Measurements from ENCODE around the gene TMEM30B. TPM values are rescaled to one million over a fixed set of nuclear protein-coding genes. Genes with fewer than 3 reads are reported as not detected.
"Not testable (repeated sequence)": the region's sequence is repeated elsewhere in the genome, so short reads cannot be mapped to it uniquely, and the experiment has no call there.

The TMEM30B gene
- total and polyA plus RNA-seq, 2 experiments from 2014 or later: 0.32 to 0.45 TPM

DNA sequence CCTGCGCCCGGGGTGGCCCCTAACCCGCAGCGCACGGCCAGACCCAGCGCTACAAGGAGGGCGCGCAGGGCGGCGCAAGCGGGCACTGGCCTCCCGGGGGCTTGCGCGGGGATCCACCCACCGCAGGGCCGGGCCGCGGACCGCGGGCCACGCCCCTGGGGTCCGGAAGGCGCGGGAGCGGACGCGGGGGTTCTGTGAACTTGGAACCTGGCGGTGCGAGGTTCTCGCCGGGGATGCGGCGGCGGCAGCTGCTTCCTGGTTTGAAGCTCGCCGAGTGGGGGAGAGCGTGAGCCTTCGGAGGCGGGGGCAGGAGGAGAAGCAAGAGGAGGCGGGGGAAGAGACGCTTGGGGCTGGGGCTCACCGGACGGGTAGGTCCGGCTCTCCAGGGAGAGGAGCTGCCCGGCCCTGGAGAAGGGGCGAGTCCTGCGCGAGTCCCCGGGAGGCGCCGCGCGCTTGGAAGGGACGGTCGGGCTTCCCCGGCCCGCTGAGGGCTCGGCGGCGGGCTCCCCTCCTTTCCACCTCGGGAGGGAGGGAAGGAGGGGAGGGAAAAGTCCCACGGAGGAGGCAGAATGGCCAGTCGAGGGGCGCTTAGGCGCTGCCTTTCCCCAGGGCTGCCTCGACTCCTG lies 40.4 kb upstream of the TMEM30B start, which contains the start of gene PRKCH:
Gene PRKCH (plus strand): TSS at position 195 of the 626 bp plus-strand sequence. CDS start 523 bp downstream, outside the sequence.
- DNase-seq (ENCODE audit: low read depth in 1 of 2, low spot score in 1 of 2): peak; percentile 65 to 80
- no peaks in the 10 kb centered on the region for H3K9me3 ChIP-seq (ENCODE audit: low read depth)
- H3K36me3 ChIP-seq: no peaks in the 10 kb centered on the region
- peak within 1 kb of the TSS; percentile 79 for H3K4me3 ChIP-seq
- H3K27me3 ChIP-seq: no peaks in the 10 kb centered on the region
- H3K4me1 ChIP-seq (ENCODE audit: low read depth): peaks cover 15% of the 10 kb centered on the region
- H3K27ac ChIP-seq: no peak within 1 kb of the TSS
- TF ChIP-seq, protein P1, sequence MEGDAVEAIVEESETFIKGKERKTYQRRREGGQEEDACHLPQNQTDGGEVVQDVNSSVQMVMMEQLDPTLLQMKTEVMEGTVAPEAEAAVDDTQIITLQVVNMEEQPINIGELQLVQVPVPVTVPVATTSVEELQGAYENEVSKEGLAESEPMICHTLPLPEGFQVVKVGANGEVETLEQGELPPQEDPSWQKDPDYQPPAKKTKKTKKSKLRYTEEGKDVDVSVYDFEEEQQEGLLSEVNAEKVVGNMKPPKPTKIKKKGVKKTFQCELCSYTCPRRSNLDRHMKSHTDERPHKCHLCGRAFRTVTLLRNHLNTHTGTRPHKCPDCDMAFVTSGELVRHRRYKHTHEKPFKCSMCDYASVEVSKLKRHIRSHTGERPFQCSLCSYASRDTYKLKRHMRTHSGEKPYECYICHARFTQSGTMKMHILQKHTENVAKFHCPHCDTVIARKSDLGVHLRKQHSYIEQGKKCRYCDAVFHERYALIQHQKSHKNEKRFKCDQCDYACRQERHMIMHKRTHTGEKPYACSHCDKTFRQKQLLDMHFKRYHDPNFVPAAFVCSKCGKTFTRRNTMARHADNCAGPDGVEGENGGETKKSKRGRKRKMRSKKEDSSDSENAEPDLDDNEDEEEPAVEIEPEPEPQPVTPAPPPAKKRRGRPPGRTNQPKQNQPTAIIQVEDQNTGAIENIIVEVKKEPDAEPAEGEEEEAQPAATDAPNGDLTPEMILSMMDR (IDR thresholded peaks at IDR 0.05; ENCODE audit: low read depth, low read length): peak; percentile 12

DNA sequence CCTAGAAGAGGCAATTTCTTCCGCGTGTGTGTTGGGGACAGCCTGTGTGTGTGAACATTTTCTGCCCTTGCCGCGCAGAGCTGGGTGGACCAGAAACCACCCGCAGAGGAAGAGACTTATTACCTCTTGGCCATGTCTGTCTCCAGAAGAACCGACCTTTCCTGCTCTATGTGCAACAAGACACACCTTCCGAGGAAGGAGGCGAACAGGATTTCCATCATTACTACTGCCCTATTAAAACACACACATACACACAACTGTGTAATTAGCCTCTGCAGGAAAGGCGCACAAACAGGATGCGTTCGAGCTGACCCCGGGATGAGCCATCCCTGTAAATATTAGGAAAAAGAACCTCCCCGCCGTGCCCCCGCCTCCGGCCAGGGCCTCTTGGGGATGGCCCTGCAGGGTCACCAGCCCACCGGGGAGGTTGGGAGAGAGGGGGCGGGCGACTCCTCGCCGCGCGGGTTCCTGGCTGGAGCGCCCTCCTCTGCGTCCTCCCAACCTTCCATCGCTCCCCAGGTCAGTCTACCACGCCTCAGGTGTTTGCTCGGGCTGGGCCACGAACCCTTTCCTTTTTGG lies 39.8 kb upstream of the TMEM30B start:
- no peaks in the 10 kb centered on the region for H3K36me3 ChIP-seq
- DNase-seq (ENCODE audit: low read depth in 1 of 2, low spot score in 1 of 2): no peak
- H3K9me3 ChIP-seq (ENCODE audit: low read depth): no peaks in the 10 kb centered on the region
- H3K27ac ChIP-seq: no peak overlapping the region
- H3K27me3 ChIP-seq: no peaks in the 10 kb centered on the region
- peak overlapping the region; percentile 79 for H3K4me3 ChIP-seq
- peaks cover 15% of the 10 kb centered on the region for H3K4me1 ChIP-seq (ENCODE audit: low read depth)
- TF ChIP-seq, protein P1 (IDR thresholded peaks at IDR 0.05; ENCODE audit: low read depth, low read length): no peak

DNA sequence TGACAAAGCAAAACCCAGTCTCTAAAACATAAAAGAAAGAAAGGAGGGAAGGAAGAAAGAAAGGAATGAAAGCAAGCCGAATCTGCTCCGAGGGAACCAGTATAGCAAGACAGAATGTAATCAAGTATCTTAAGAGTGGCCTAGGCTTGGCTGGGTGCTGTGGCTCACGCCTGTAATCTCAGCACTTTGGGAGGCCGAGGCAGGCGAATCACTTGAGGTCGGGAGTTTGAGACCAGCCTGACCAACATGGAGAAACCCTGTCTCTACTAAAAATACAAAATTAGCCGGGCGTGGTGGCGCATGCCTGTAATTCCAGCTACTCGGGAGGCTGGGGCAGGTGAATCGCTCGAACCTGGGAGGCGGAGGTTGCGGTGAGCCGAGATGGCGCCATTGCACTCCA lies 39.0 kb upstream of the TMEM30B start:
- H3K36me3 ChIP-seq; H3K27me3 ChIP-seq; DNase-seq (ENCODE audit: low read depth in 1 of 2, low spot score in 1 of 2); H3K27ac ChIP-seq; H3K9me3 ChIP-seq (ENCODE audit: low read depth); H3K4me3 ChIP-seq: not testable (repeated sequence)
- peaks cover 15% of the 10 kb centered on the region for H3K4me1 ChIP-seq (ENCODE audit: low read depth)

DNA sequence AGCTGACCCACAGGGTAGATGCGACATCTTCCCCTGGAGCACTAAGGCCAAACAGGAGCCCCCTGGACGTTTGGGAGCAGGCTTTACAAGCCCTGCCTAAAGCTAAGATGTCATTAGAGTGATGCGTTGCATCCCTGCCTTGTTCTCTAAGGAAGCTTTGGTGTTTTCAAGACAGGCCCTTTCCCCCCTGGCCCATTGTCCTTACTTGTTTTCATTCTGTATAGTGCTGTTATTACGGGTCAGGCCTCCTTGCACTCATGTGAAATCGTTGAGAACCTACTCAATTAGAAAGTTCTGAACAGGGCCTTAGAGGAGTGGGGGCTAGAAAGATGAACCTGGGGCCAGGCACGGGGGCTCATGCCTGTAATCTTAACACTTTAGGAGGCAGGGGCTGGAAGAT lies 38.6 kb upstream of the TMEM30B start:
- Histone ChIP-seq H3K27me3 (no peaks in the 10 kb centered on the region), H3K36me3 (no peaks in the 10 kb centered on the region), H3K4me1 (ENCODE audit: low read depth) (peaks cover 13% of the 10 kb centered on the region), H3K4me3 (no peak overlapping the region), H3K27ac (no peak overlapping the region), H3K9me3 (ENCODE audit: low read depth) (no peaks in the 10 kb centered on the region)
- no peak for DNase-seq (ENCODE audit: low read depth in 1 of 2, low spot score in 1 of 2)
- TF ChIP-seq, protein P1 (IDR thresholded peaks at IDR 0.05; ENCODE audit: low read depth, low read length): no peak

DNA sequence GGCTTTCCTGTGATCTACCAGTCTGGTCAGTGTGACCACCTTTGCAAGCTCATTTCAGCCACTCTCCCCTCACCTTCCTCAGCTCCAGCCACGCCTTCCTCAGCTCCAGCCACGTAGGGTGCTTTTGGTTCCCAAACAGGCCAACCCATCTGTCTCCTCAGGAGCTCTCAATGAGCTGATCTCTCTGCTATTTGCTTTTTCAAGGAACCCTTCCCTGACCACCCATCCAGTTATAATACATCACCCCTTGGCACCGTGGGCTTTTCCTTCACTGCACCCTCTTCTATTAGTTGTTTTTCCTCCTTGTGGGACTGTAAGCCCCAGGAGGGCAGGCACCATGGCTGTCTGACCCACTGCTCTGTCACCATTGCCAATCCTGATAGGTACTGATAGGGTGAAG lies 37.9 kb upstream of the TMEM30B start:
- H3K27ac ChIP-seq: no peak overlapping the region

DNA sequence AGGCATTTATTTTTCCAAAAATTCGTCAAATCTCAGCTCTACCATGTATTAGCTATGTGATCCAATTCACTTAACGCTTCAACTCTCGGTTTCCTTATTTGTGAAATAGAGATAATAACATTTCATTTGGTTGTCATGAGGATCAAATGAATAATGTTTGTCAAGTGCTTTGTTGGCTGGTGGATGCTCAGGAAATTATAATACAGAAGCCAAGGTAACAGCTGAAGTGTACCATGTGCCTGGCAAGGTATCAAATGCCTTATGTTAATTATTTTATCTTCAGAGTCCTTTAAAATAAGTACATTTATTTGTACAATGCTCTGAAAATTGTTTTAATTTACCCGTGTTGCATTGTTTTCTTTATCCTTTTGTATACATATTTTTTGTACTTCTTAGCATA lies 34.2 kb upstream of the TMEM30B start:
- H3K27ac ChIP-seq: no peak overlapping the region
- H3K4me1 ChIP-seq (ENCODE audit: low read depth): no peaks in the 10 kb centered on the region
- H3K36me3 ChIP-seq: no peaks in the 10 kb centered on the region
- TF ChIP-seq, protein P1 (IDR thresholded peaks at IDR 0.05; ENCODE audit: low read depth, low read length): no peak
- H3K9me3 ChIP-seq (ENCODE audit: low read depth): no peaks in the 10 kb centered on the region
- no peaks in the 10 kb centered on the region for H3K27me3 ChIP-seq
- H3K4me3 ChIP-seq: no peak overlapping the region
- DNase-seq (ENCODE audit: low read depth in 1 of 2, low spot score in 1 of 2): no peak

More for the DNA sequence above, 37.9 kb upstream of the TMEM30B start:
- Histone ChIP-seq H3K4me3 (no peak overlapping the region), H3K27me3 (no peaks in the 10 kb centered on the region), H3K9me3 (ENCODE audit: low read depth) (no peaks in the 10 kb centered on the region), H3K4me1 (ENCODE audit: low read depth) (peaks cover 9% of the 10 kb centered on the region), H3K36me3 (no peaks in the 10 kb centered on the region)
- no peak for DNase-seq (ENCODE audit: low read depth in 1 of 2, low spot score in 1 of 2)
- TF ChIP-seq, protein P1 (IDR thresholded peaks at IDR 0.05; ENCODE audit: low read depth, low read length): no peak

DNA sequence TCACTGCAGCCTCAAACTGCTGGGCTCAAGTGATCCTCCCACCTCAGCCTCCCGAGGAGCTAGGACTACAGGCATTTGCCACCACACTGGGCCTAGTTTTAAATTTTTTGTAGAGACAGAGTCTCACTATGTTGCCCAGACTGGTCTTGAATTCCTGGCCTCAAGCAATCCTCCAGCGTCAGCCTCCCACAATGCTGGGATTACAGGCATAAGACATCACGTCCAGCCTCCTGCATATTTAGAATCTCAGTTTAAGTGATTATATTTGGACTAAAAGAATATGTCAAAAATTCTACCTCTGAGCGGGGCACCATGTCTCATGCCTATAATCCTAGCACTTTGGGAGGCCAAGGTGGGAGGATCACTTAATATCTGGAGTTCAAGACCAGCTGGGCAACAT lies 27.6 kb upstream of the TMEM30B start:
- H3K27ac ChIP-seq; H3K27me3 ChIP-seq; H3K36me3 ChIP-seq; H3K4me1 ChIP-seq (ENCODE audit: low read depth); DNase-seq (ENCODE audit: low read depth in 1 of 2, low spot score in 1 of 2); H3K4me3 ChIP-seq; H3K9me3 ChIP-seq (ENCODE audit: low read depth): not testable (repeated sequence)

All from cardiac muscle cell (in vitro differentiated cells and primary cell).